Smooth muscle cell (in vitro differentiated cells): Measurements from ENCODE around the gene SLC1A6. TPM values are rescaled to one million over a fixed set of nuclear protein-coding genes. Genes with fewer than 3 reads are reported as not detected.

Experiments
- DNase-seq: peaks from one replicate; lab custom pipeline; 2025; ENCODE audit not compliant: unreplicated experiment; lab: John Stamatoyannopoulos, UW
- H2AFZ ChIP-seq: fragments of 200-600 bp; sonication (generic); 2 replicates; pipeline ENCODE4 v1.6.0; 2016; ENCODE audit warnings: antibody characterized with exemption, low read depth, mild to moderate bottlenecking
- H3F3A ChIP-seq: fragments of 200-600 bp; sonication (generic); 2 replicates; pipeline ENCODE4 v1.6.0; 2017; ENCODE audit warnings: antibody characterized with exemption, low read depth
- H3K27ac ChIP-seq: fragments of 200-600 bp; sonication (generic); 2 replicates; pipeline ENCODE4 v1.5.1; 2016; ENCODE audit warnings: low read depth, mild to moderate bottlenecking
- H3K27me3 ChIP-seq: fragments of 200-600 bp; sonication (generic); 2 replicates; pipeline ENCODE4 v1.6.1; 2016; ENCODE audit warnings: low read depth, mild to moderate bottlenecking
- H3K36me3 ChIP-seq: fragments of 200-600 bp; sonication (generic); 2 replicates; pipeline ENCODE4 v1.5.1; 2016; ENCODE audit warnings: low read depth
- H3K4me1 ChIP-seq: fragments of 200-600 bp; sonication (generic); 2 replicates; pipeline ENCODE4 v1.5.1; 2016; ENCODE audit warnings: low read depth
- H3K4me2 ChIP-seq: fragments of 200-600 bp; sonication (generic); 2 replicates; pipeline ENCODE4 v1.6.0; 2016; ENCODE audit warnings: mild to moderate bottlenecking
- H3K4me3 ChIP-seq: fragments of 200-600 bp; sonication (generic); 2 replicates; pipeline ENCODE4 v1.5.1; 2016; ENCODE audit warnings: mild to moderate bottlenecking
- H3K79me2 ChIP-seq: fragments of 200-600 bp; sonication (generic); 2 replicates; pipeline ENCODE4 v1.6.0; 2016; ENCODE audit warnings: low read depth, mild to moderate bottlenecking
- H3K9ac ChIP-seq: fragments of 200-600 bp; sonication (generic); 2 replicates; pipeline ENCODE4 v1.6.0; 2016; ENCODE audit warnings: low read depth
- H3K9me3 ChIP-seq: fragments of 200-600 bp; sonication (generic); replicated peaks from 2 replicates; pipeline ENCODE4 v1.5.1; 2016; ENCODE audit warnings: low read depth
- H4K20me1 ChIP-seq: fragments of 200-600 bp; sonication (generic); 2 replicates; pipeline ENCODE4 v1.6.0; 2016; ENCODE audit warnings: low read depth
- WGBS: methylation state at CpG from one replicate; pipeline ENCODE4 v1.1.7; 2016; ENCODE audit warnings: low lambda C conversion rate; 5-methylcytosine and 5-hydroxymethylcytosine counted together
- polyA plus RNA-seq: library from polyadenylated mRNA; unstranded; fragments of >200 nt; fragmentation: Nextera tagmentation; extraction: Ambion mirVana; gene quantifications from 2 replicates; pipeline ENCODE4 v1.2.1, GENCODE V29; 2016
- total RNA-seq: library from RNA; depleted of rRNA; stranded (reverse); fragments of >200 nt; gene quantifications from 2 replicates; pipeline ENCODE4 v1.2.3, GENCODE V29; 2014
- TF ChIP-seq, protein P1 (sequence below): fragments of 200-600 bp; sonication (generic); IDR thresholded peaks from 2 replicates; pipeline ENCODE4 v1.5.1; 2017; ENCODE audit warnings: borderline replicate concordance, mild to moderate bottlenecking, antibody characterized with exemption; ENCODE audit not compliant: insufficient read depth, poor library complexity, severe bottlenecking

Gene SLC1A6
- total and polyA plus RNA-seq, 2 experiments from 2014 or later = 2.4 to 20.9 TPM

DNA sequence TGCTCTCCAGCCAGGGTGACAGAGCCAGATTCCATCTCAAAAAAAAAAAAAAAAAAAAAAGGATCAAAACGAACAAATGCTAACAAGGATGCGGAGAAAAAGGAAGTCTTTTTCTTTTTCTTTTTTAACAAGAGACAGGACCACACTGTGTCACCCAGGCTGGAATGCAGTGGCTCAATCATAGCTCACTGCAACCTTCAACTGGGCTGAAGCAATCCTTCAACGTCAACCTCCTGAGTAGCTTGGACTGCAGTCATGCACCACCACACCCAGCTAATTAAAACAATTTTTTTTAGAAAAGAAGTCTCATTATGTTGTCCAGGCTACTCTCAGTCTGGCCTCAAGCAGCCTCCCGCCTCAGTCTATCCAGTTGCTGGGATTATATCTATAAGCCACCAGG lies 73.0 kb downstream of the SLC1A6 start:
- H3K4me2 ChIP-seq = no peak overlapping the region
- no peaks in the 10 kb centered on the region for H3K27me3 ChIP-seq
- no peak overlapping the region for H2AFZ ChIP-seq
- no peak overlapping the region for H3K9ac ChIP-seq
- no peaks in the 10 kb centered on the region for H3F3A ChIP-seq
- TF ChIP-seq, protein P1, sequence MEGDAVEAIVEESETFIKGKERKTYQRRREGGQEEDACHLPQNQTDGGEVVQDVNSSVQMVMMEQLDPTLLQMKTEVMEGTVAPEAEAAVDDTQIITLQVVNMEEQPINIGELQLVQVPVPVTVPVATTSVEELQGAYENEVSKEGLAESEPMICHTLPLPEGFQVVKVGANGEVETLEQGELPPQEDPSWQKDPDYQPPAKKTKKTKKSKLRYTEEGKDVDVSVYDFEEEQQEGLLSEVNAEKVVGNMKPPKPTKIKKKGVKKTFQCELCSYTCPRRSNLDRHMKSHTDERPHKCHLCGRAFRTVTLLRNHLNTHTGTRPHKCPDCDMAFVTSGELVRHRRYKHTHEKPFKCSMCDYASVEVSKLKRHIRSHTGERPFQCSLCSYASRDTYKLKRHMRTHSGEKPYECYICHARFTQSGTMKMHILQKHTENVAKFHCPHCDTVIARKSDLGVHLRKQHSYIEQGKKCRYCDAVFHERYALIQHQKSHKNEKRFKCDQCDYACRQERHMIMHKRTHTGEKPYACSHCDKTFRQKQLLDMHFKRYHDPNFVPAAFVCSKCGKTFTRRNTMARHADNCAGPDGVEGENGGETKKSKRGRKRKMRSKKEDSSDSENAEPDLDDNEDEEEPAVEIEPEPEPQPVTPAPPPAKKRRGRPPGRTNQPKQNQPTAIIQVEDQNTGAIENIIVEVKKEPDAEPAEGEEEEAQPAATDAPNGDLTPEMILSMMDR = no peak
- no peaks in the 10 kb centered on the region for H3K4me1 ChIP-seq
- no peaks in the 10 kb centered on the region for H3K79me2 ChIP-seq
- no peaks in the 10 kb centered on the region for H3K36me3 ChIP-seq
- H3K9me3 ChIP-seq = no peaks in the 10 kb centered on the region
- no peaks in the 10 kb centered on the region for H4K20me1 ChIP-seq
- H3K4me3 ChIP-seq = no peak overlapping the region
- DNase-seq = no peak
- H3K27ac ChIP-seq = no peak overlapping the region
- WGBS = 76% methylated on average over 4 of the region's 4 CpGs

DNA sequence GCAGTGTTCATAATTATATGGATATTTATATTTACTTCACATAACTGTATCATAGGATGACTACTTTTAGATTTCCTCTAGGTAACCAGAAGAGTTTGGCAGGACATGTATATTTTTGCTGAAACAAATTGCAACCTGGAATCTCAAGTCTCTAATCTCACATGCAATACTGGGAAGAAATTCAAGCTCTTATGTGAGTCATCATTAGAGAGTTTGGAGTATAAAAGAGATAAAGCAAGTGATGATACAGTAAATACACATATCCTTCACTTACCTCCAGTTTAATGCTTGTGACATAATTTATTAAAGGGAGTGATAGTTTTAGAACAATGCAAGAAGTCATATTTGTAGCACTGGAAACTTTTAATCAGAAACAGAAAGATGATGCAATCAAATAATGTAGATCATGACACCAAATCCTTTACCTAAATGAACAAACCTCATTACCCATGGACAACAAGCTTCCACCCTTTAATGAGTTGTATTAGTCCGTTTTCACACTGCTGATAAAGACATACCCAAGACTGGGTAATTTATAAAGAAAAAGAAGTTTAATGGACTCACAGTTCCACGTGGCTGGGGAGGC lies 77.9 kb downstream of the SLC1A6 start:
- H3K36me3 ChIP-seq = no peaks in the 10 kb centered on the region
- H3K4me1 ChIP-seq = no peaks in the 10 kb centered on the region
- no peak overlapping the region for H3K4me3 ChIP-seq
- WGBS = 12% methylated on average over 2 of the region's 2 CpGs
- no peak overlapping the region for H2AFZ ChIP-seq
- DNase-seq = no peak
- no peaks in the 10 kb centered on the region for H3K79me2 ChIP-seq
- H4K20me1 ChIP-seq = no peaks in the 10 kb centered on the region
- TF ChIP-seq, protein P1 = no peak
- no peaks in the 10 kb centered on the region for H3F3A ChIP-seq
- H3K9ac ChIP-seq = no peak overlapping the region
- H3K27me3 ChIP-seq = no peaks in the 10 kb centered on the region
- H3K9me3 ChIP-seq = no peaks in the 10 kb centered on the region
- no peak overlapping the region for H3K4me2 ChIP-seq
- H3K27ac ChIP-seq = no peak overlapping the region

Other genes starting within 250 kb of the SLC1A6 start
- gene ADGRE2, start 201.3 kb downstream of the SLC1A6 start, total RNA-seq = 2.0 and 2.3 TPM in 2 replicates
- 3.3 and 3.6 TPM in 2 replicates for gene ADGRE2, start 201.3 kb downstream of the SLC1A6 start, polyA plus RNA-seq
- not detected in 2 replicates for gene OR7A5, start 144.7 kb downstream of the SLC1A6 start, total RNA-seq
- not detected in 2 replicates for gene OR7A5, start 144.7 kb downstream of the SLC1A6 start, polyA plus RNA-seq
- gene OR7C1, start 144.7 kb downstream of the SLC1A6 start, total RNA-seq = not detected in 2 replicates
- gene OR7C1, start 144.7 kb downstream of the SLC1A6 start, polyA plus RNA-seq = 0.11 TPM in 1 of 2 replicates, not detected in the other
- gene OR7A10, start 130.9 kb downstream of the SLC1A6 start, total RNA-seq = not detected in 2 replicates
- gene OR7A10, start 130.9 kb downstream of the SLC1A6 start, polyA plus RNA-seq = not detected in 2 replicates
- gene OR7A17, start 93.7 kb downstream of the SLC1A6 start, total RNA-seq = not detected in 2 replicates
- not detected in 2 replicates for gene OR7A17, start 93.7 kb downstream of the SLC1A6 start, polyA plus RNA-seq
- not detected in 2 replicates for gene OR7C2, start 38.4 kb downstream of the SLC1A6 start, total RNA-seq
- not detected in 2 replicates for gene OR7C2, start 38.4 kb downstream of the SLC1A6 start, polyA plus RNA-seq
- not detected in 2 replicates for gene CASP14, start 69.6 kb upstream of the SLC1A6 start, total RNA-seq
- not detected in 2 replicates for gene CASP14, start 69.6 kb upstream of the SLC1A6 start, polyA plus RNA-seq
- not detected in 2 replicates for gene OR1I1, start 102.3 kb upstream of the SLC1A6 start, total RNA-seq
- not detected in 2 replicates for gene OR1I1, start 102.3 kb upstream of the SLC1A6 start, polyA plus RNA-seq
- 27.6 and 39.3 TPM in 2 replicates for gene SYDE1, start 127.5 kb upstream of the SLC1A6 start, total RNA-seq
- 42.2 and 51.6 TPM in 2 replicates for gene SYDE1, start 127.5 kb upstream of the SLC1A6 start, polyA plus RNA-seq
- 56.6 and 72.0 TPM in 2 replicates for gene NOTCH3, start 221.1 kb upstream of the SLC1A6 start, total RNA-seq
- 92.5 and 122 TPM in 2 replicates for gene NOTCH3, start 221.1 kb upstream of the SLC1A6 start, polyA plus RNA-seq